ENCODE results near the gene ZNF668.
"Not testable (repeated sequence)": the region's sequence is repeated elsewhere in the genome, so short reads cannot be mapped to it uniquely, and the experiment has no call there.

The ZNF668 gene

DNA sequence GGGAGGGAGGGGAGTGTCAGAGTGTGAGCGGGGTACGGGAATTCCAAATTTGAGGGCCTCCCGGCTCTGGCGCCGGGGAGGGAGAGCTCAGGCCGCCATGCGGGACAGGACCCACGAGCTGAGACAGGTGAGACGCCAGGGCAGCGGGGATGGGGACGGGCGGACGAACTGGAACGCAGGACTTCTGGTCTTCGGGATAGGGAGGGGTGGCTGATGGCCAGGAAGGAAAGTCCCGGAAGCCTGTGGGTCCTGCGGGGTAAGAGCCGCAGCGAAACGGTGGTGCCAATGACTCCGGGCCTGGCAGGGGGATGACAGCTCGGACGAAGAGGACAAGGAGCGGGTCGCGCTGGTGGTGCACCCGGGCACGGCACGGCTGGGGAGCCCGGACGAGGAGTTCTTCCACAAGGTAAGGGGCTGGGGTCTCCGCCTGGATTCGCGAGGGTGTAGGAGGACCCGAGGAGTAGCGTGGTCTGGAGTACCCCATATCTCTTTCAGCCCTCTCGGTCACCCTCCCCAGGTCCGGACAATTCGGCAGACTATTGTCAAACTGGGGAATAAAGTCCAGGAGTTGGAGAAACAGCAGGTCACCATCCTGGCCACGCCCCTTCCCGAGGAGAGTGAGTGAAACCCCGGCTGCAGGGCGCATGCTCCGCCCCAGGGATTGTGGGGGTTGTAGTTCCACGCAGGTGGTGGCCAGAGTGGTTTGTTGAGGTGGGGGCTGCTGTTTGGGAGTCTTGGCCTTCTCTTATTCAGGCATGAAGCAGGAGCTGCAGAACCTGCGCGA, 40.1 kb downstream of the ZNF668 start:
- H3K4me2 ChIP-seq = peak overlapping the region; percentile 86
- H3K4me3 ChIP-seq = peak overlapping the region; percentile 95
- peaks cover 11% of the 10 kb centered on the region for H4K20me1 ChIP-seq
- H3K27me3 ChIP-seq = no peaks in the 10 kb centered on the region
- H3K4me1 ChIP-seq = peaks cover 18% of the 10 kb centered on the region
- peaks cover 35% of the 10 kb centered on the region for H3K36me3 ChIP-seq
- H3K9me3 ChIP-seq = no peaks in the 10 kb centered on the region
- TF ChIP-seq Cebpa-rat (IDR thresholded peaks at IDR 0.05) = no peak
- H3K9ac ChIP-seq = peak overlapping the region; percentile 87
- H3K27ac ChIP-seq = peak overlapping the region; percentile 92

DNA sequence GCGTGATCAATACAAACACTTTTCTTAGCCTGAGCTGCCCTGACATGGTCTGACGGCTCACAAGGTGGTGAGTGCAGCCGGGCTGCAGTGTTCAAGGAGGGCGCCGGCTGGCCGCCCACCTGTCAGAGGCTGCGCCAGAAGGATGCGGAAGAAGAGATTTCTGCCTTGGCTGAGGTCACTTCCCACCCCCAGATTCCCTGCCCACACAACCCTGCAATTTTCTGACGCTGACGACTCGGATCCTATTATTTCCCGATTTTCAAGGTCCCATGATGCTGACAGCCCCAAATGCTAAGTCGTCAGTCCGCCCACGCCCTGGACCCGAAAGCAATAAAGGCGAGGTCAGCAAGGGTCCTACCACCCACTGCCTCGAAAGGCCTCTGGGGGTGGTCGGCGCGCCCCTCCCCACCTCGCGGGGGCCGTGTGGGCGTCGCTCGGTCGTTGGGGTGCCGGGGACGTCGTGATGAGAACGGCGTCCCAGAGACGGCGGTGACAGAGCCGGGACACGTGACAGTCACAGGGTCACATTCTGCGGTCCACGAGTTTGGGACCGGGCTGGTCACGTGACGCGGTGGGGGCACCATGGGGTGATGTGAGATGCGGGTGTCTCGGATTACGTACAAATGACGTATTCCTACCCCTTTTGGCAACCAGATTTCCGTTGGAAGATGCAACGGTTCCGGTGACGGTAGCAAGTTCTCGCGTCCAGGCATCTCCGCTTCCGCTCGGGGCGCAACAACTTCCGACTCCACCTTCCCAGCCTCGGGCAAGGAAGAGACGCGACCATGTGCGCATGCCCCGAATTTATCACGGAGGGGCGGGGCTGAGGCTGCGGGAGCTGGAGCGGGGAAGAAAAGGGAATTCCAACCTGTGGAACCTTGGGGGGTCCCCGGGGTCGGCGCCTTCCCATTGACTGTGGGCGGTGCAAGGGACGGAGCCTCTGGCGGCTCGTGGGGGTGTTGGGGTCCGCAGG, 41.0 kb downstream of the ZNF668 start, which contains the start of gene STX4:
Gene STX4 (plus strand): TSS at position 823 of the 973 bp plus-strand sequence. CDS start 248 bp downstream, outside the sequence.
- H3K27ac ChIP-seq = peak within 1 kb of the TSS; percentile 92

GRCh38 chr16:31031276-31031675, 42.8 kb downstream of the ZNF668 start:
- peaks cover 17% of the 10 kb centered on the region for H3K36me3 ChIP-seq
- H3K9ac ChIP-seq = no peak overlapping the region
- peaks cover 11% of the 10 kb centered on the region for H4K20me1 ChIP-seq
- no peaks in the 10 kb centered on the region for H3K9me3 ChIP-seq
- H3K27me3 ChIP-seq = no peaks in the 10 kb centered on the region
- no peak overlapping the region for H3K4me3 ChIP-seq
- no peak overlapping the region for H3K4me2 ChIP-seq
- no peak overlapping the region for H3K27ac ChIP-seq
- TF ChIP-seq Cebpa-rat (IDR thresholded peaks at IDR 0.05) = no peak
- H3K4me1 ChIP-seq = peaks cover 25% of the 10 kb centered on the region

More for the DNA sequence above, 41.0 kb downstream of the ZNF668 start, which contains the start of gene STX4:
- Histone ChIP-seq H3K9ac (peak within 1 kb of the TSS; percentile 87), H3K27me3 (no peaks in the 10 kb centered on the region), H3K4me1 (peaks cover 18% of the 10 kb centered on the region), H3K4me3 (peak within 1 kb of the TSS; percentile 95), H3K4me2 (peak within 1 kb of the TSS; percentile 86), H3K36me3 (peaks cover 26% of the 10 kb centered on the region), H4K20me1 (peaks cover 11% of the 10 kb centered on the region), H3K9me3 (no peaks in the 10 kb centered on the region)
- no peak for TF ChIP-seq Cebpa-rat (IDR thresholded peaks at IDR 0.05)

DNA sequence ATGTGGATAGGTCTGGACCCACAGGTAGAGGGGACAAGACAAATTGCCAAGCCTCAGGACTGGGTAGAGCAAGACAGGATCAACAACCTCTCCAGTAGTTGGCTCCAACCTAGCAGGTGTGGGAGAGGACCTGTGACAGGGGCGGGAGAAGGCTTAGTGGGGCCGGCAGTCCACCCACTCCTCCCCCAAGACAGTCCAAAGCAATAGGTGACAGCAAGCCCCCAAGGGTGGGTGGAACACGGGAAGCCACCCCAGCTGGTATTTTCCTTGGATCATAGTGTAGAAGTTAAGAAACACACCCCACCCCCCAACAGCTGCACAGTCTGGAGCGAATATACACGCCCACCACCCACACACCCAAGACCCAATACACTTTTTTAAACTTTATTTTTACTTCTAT, 44.8 kb downstream of the ZNF668 start:
- no peaks in the 10 kb centered on the region for H3K36me3 ChIP-seq
- H4K20me1 ChIP-seq = peaks cover 1% of the 10 kb centered on the region
- no peak for TF ChIP-seq Cebpa-rat (IDR thresholded peaks at IDR 0.05)
- H3K27ac ChIP-seq = no peak overlapping the region
- no peak overlapping the region for H3K4me3 ChIP-seq
- H3K27me3 ChIP-seq = no peaks in the 10 kb centered on the region
- H3K9me3 ChIP-seq = no peaks in the 10 kb centered on the region
- H3K9ac ChIP-seq = no peak overlapping the region
- H3K4me2 ChIP-seq = no peak overlapping the region
- peaks cover 29% of the 10 kb centered on the region for H3K4me1 ChIP-seq

GRCh38 chr16:31025339-31025738, 48.7 kb downstream of the ZNF668 start:
- H3K4me3 ChIP-seq = no peak overlapping the region
- no peaks in the 10 kb centered on the region for H3K9me3 ChIP-seq
- no peaks in the 10 kb centered on the region for H4K20me1 ChIP-seq
- peaks cover 22% of the 10 kb centered on the region for H3K4me1 ChIP-seq
- H3K27me3 ChIP-seq = no peaks in the 10 kb centered on the region
- TF ChIP-seq Cebpa-rat (IDR thresholded peaks at IDR 0.05) = no peak
- H3K36me3 ChIP-seq = no peaks in the 10 kb centered on the region
- peak overlapping the region; percentile 44; the same call in 1 of the 2 replicates for H3K27ac ChIP-seq
- H3K4me2 ChIP-seq = peak overlapping the region; percentile 55
- H3K9ac ChIP-seq = peak overlapping the region; percentile 16; the same call in 1 of the 2 replicates

GRCh38 chr16:31023627-31024226, 50.3 kb downstream of the ZNF668 start:
- Histone ChIP-seq H3K9me3 (no peaks in the 10 kb centered on the region), H3K27ac (no peak overlapping the region), H3K4me3 (no peak overlapping the region), H3K27me3 (no peaks in the 10 kb centered on the region), H4K20me1 (no peaks in the 10 kb centered on the region), H3K4me1 (peaks cover 22% of the 10 kb centered on the region), H3K36me3 (no peaks in the 10 kb centered on the region), H3K9ac (no peak overlapping the region), H3K4me2 (no peak overlapping the region)
- TF ChIP-seq Cebpa-rat (IDR thresholded peaks at IDR 0.05) = no peak

GRCh38 chr16:31023252-31023602, 50.8 kb downstream of the ZNF668 start:
- TF ChIP-seq Cebpa-rat (IDR thresholded peaks at IDR 0.05) = no peak
- no peaks in the 10 kb centered on the region for H4K20me1 ChIP-seq
- no peaks in the 10 kb centered on the region for H3K27me3 ChIP-seq
- no peaks in the 10 kb centered on the region for H3K9me3 ChIP-seq
- H3K4me3 ChIP-seq = no peak overlapping the region
- H3K36me3 ChIP-seq = no peaks in the 10 kb centered on the region
- H3K4me2 ChIP-seq = no peak overlapping the region
- no peak overlapping the region for H3K27ac ChIP-seq
- peaks cover 22% of the 10 kb centered on the region for H3K4me1 ChIP-seq
- H3K9ac ChIP-seq = no peak overlapping the region

DNA sequence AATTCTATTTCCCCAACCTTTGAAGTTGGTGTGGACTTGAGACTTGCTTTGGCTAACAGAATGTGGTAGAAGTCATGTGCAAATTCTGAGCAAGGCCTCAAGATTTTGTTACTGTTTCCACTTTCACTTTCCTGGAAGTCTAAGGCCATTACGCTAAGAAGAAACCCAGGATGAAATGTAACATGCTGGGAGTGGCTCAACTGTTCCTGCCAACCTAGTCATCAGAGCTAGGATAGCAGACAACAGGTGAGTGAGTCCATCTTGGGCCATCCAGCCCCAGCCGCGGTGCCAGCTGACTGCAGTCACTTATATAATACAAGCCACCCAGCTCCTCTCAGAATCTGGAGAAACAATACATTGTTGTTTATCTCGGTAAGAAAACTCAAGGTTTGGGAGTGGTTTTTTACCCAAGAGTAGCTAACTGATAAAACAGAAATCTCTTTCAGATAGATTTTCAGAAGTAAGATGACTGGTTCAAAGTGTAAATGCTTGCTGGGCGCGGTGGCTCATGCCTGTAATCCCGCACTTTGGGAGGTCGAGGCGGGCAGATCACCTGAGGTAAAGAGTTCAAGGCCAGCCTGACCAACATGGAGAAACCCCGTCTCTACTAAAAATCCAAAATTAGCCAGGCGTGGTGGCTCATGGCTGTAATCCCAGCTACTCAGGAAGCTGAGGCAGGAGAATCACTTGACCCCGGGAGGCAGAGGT, 51.3 kb downstream of the ZNF668 start:
- Histone ChIP-seq H3K27ac (no peak overlapping the region), H3K9ac (no peak overlapping the region), H3K36me3 (no peaks in the 10 kb centered on the region), H4K20me1 (no peaks in the 10 kb centered on the region), H3K9me3 (no peaks in the 10 kb centered on the region), H3K4me3 (no peak overlapping the region), H3K27me3 (no peaks in the 10 kb centered on the region), H3K4me2 (no peak overlapping the region), H3K4me1 (peaks cover 22% of the 10 kb centered on the region)
- no peak for TF ChIP-seq Cebpa-rat (IDR thresholded peaks at IDR 0.05)

DNA sequence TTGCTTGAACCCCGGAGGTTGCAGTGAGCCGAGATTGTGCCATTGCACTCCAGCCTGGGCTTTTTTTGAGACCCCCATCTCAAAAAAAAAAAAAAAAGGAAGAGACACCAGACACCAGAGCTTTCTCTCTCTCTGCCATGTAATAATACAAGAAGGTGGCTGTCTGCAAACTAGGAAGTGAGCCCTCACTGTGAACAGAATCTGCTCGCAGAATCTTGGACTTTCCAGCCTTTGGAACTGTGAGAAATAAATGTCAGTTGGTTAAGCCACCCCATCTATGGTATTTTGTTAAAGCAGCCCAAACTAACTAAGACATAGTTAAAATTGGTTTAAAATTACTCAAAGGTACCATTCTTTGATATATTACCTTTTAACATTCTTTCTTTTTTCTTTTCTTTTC, 53.5 kb downstream of the ZNF668 start:
- no peak overlapping the region for H3K27ac ChIP-seq
- no peaks in the 10 kb centered on the region for H3K9me3 ChIP-seq
- no peaks in the 10 kb centered on the region for H3K27me3 ChIP-seq
- no peaks in the 10 kb centered on the region for H4K20me1 ChIP-seq
- no peak for TF ChIP-seq Cebpa-rat (IDR thresholded peaks at IDR 0.05)
- H3K36me3 ChIP-seq = no peaks in the 10 kb centered on the region
- peaks cover 8% of the 10 kb centered on the region for H3K4me1 ChIP-seq
- H3K4me2 ChIP-seq = no peak overlapping the region
- no peak overlapping the region for H3K9ac ChIP-seq
- no peak overlapping the region for H3K4me3 ChIP-seq

DNA sequence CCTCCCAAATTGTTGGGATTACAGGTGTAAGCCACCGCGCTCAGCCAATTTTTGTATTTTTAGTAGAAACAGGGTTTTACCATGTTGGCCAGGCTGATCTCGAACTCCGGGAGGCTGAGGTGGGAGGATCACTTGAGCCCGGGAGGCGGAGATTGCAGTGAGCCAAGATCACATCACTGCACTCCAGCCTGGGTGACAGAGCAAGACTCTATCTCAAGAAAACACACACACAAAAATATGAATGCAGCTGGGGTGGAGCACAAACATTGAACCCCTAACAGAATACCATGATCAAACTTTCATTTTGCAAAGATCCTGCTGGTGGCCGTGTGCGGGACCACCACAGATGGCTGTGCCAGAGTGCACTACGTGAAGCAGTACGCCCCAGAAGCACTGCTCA, 56.3 kb downstream of the ZNF668 start:
- not testable (repeated sequence) for H3K4me3 ChIP-seq, H3K4me2 ChIP-seq, H3K9me3 ChIP-seq, H3K27me3 ChIP-seq, H3K9ac ChIP-seq, H4K20me1 ChIP-seq, H3K36me3 ChIP-seq, H3K4me1 ChIP-seq, H3K27ac ChIP-seq

Data from BLaER1 (cell line).